ENCODE results near the gene CYP4X1.

- TF ChIP-seq, protein P1, sequence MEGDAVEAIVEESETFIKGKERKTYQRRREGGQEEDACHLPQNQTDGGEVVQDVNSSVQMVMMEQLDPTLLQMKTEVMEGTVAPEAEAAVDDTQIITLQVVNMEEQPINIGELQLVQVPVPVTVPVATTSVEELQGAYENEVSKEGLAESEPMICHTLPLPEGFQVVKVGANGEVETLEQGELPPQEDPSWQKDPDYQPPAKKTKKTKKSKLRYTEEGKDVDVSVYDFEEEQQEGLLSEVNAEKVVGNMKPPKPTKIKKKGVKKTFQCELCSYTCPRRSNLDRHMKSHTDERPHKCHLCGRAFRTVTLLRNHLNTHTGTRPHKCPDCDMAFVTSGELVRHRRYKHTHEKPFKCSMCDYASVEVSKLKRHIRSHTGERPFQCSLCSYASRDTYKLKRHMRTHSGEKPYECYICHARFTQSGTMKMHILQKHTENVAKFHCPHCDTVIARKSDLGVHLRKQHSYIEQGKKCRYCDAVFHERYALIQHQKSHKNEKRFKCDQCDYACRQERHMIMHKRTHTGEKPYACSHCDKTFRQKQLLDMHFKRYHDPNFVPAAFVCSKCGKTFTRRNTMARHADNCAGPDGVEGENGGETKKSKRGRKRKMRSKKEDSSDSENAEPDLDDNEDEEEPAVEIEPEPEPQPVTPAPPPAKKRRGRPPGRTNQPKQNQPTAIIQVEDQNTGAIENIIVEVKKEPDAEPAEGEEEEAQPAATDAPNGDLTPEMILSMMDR (IDR thresholded peaks at IDR 0.05): no peak
- no peak for TF ChIP-seq POLR2A (IDR thresholded peaks at IDR 0.05)
Measured at GRCh38 chr1:47013293-47013692, 10.2 kb upstream of the CYP4X1 start.
